ENCODE data around the gene OSTF1.

- TF ChIP-seq CTCF (conservative IDR thresholded peaks at IDR 0.05; ENCODE audit: low read length): no peak
- no peak for TF ChIP-seq EZH2phosphoT487 (IDR thresholded peaks at IDR 0.05; ENCODE audit: borderline replicate concordance)
These were observed 8.5 kb downstream of the OSTF1 start for GRCh38 chr9:75096796-75097195.

All from Loucy (cell line).